T-helper 1 cell treated with Interleukin-12 subunit alpha and Interleukin-12 subunit beta and Interleukin-4 antibody, amounts not matched to agents 30 μg/mL and 1 μg/mL, for 36 hours (primary cell): ENCODE results near the gene DEFB123.
"Not testable (repeated sequence)": the region's sequence is repeated elsewhere in the genome, so short reads cannot be mapped to it uniquely, and the experiment has no call there.

Experiments
- H3K27ac Mint-ChIP-seq: one replicate; pipeline ENCODE4 v1.8.0; 2021; ENCODE audit warnings: mild to moderate bottlenecking, mixed read lengths
- H3K27me3 Mint-ChIP-seq: one replicate; pipeline ENCODE4 v1.8.0; 2021; ENCODE audit warnings: low read depth, mixed read lengths
- H3K36me3 Mint-ChIP-seq: one replicate; pipeline ENCODE4 v1.8.0; 2021; ENCODE audit warnings: low read depth, mixed read lengths
- H3K4me1 Mint-ChIP-seq: one replicate; pipeline ENCODE4 v1.8.0; 2021; ENCODE audit warnings: low read depth, mixed read lengths
- H3K4me3 Mint-ChIP-seq: one replicate; pipeline ENCODE4 v1.8.0; 2021; ENCODE audit warnings: mild to moderate bottlenecking, moderate library complexity, mixed read lengths
- H3K9me3 Mint-ChIP-seq: one replicate; pipeline ENCODE4 v1.8.0; 2021; ENCODE audit warnings: mixed read lengths

DEFB123 gene

GRCh38 chr20:31440012-31440659 lies at the start of gene DEFB123:
DEFB123 (plus strand) TSS chr20:31440632; CDS start chr20:31440699, 67 bp downstream.
- Mint-ChIP-seq H3K27ac (no peak within 1 kb of the TSS), H3K4me3 (no peak within 1 kb of the TSS), H3K9me3 (no peaks in the 10 kb centered on the region), H3K36me3 (no peaks in the 10 kb centered on the region), H3K27me3 (peaks cover 4% of the 10 kb centered on the region), H3K4me1 (no peaks in the 10 kb centered on the region)

GRCh38 chr20:31392836-31393235 lies 47.6 kb upstream of the DEFB123 start:
- Mint-ChIP-seq H3K27ac (no peak overlapping the region), H3K4me3 (no peak overlapping the region), H3K9me3 (no peaks in the 10 kb centered on the region), H3K4me1 (no peaks in the 10 kb centered on the region), H3K27me3 (peaks cover 3% of the 10 kb centered on the region), H3K36me3 (no peaks in the 10 kb centered on the region)

GRCh38 chr20:31394900-31395299 lies 45.5 kb upstream of the DEFB123 start:
- H3K9me3 Mint-ChIP-seq = no peaks in the 10 kb centered on the region
- H3K4me1 Mint-ChIP-seq = no peaks in the 10 kb centered on the region
- H3K27ac Mint-ChIP-seq = no peak overlapping the region
- no peaks in the 10 kb centered on the region for H3K36me3 Mint-ChIP-seq
- H3K4me3 Mint-ChIP-seq = no peak overlapping the region
- H3K27me3 Mint-ChIP-seq = peaks cover 3% of the 10 kb centered on the region

GRCh38 chr20:31403886-31404285 lies 36.5 kb upstream of the DEFB123 start:
- no peaks in the 10 kb centered on the region for H3K4me1 Mint-ChIP-seq
- no peaks in the 10 kb centered on the region for H3K36me3 Mint-ChIP-seq

GRCh38 chr20:31406115-31406514 lies 34.3 kb upstream of the DEFB123 start, which contains the start of gene DEFB121:
DEFB121 (minus strand) TSS chr20:31406215; CDS start chr20:31406152, 63 bp downstream.
- H3K9me3 Mint-ChIP-seq = no peaks in the 10 kb centered on the region
- H3K36me3 Mint-ChIP-seq = no peaks in the 10 kb centered on the region
- no peak within 1 kb of the TSS for H3K27ac Mint-ChIP-seq
- H3K27me3 Mint-ChIP-seq = peaks cover 3% of the 10 kb centered on the region
- no peak within 1 kb of the TSS for H3K4me3 Mint-ChIP-seq
- H3K4me1 Mint-ChIP-seq = no peaks in the 10 kb centered on the region

More at GRCh38 chr20:31403886-31404285, 36.5 kb upstream of the DEFB123 start:
- Mint-ChIP-seq H3K27me3 (no peaks in the 10 kb centered on the region), H3K27ac (no peak overlapping the region), H3K4me3 (no peak overlapping the region), H3K9me3 (no peaks in the 10 kb centered on the region)

- Mint-ChIP-seq H3K27ac (no peak overlapping the region), H3K27me3 (peaks cover 6% of the 10 kb centered on the region), H3K36me3 (no peaks in the 10 kb centered on the region), H3K4me1 (no peaks in the 10 kb centered on the region), H3K9me3 (no peaks in the 10 kb centered on the region), H3K4me3 (no peak overlapping the region)
These were observed 30.4 kb upstream of the DEFB123 start for GRCh38 chr20:31410011-31410410.

GRCh38 chr20:31414381-31414780 lies 26.1 kb upstream of the DEFB123 start:
- peaks cover 3% of the 10 kb centered on the region for H3K9me3 Mint-ChIP-seq
- H3K27ac Mint-ChIP-seq = no peak overlapping the region
- H3K4me1 Mint-ChIP-seq = no peaks in the 10 kb centered on the region
- no peaks in the 10 kb centered on the region for H3K36me3 Mint-ChIP-seq
- H3K4me3 Mint-ChIP-seq = no peak overlapping the region
- H3K27me3 Mint-ChIP-seq = peaks cover 6% of the 10 kb centered on the region

GRCh38 chr20:31415653-31416052 lies 24.8 kb upstream of the DEFB123 start:
- Mint-ChIP-seq H3K9me3 (peaks cover 3% of the 10 kb centered on the region), H3K4me1 (no peaks in the 10 kb centered on the region), H3K36me3 (no peaks in the 10 kb centered on the region), H3K27me3 (peaks cover 4% of the 10 kb centered on the region), H3K4me3 (no peak overlapping the region), H3K27ac (no peak overlapping the region)

- peaks cover 7% of the 10 kb centered on the region for H3K27me3 Mint-ChIP-seq
- H3K36me3 Mint-ChIP-seq = no peaks in the 10 kb centered on the region
- no peak overlapping the region for H3K4me3 Mint-ChIP-seq
- H3K9me3 Mint-ChIP-seq = peaks cover 3% of the 10 kb centered on the region
- H3K4me1 Mint-ChIP-seq = no peaks in the 10 kb centered on the region
- H3K27ac Mint-ChIP-seq = no peak overlapping the region
These were observed 22.1 kb upstream of the DEFB123 start for GRCh38 chr20:31418307-31418706.

- peaks cover 3% of the 10 kb centered on the region for H3K27me3 Mint-ChIP-seq
- H3K4me3 Mint-ChIP-seq = no peak overlapping the region
- H3K27ac Mint-ChIP-seq = no peak overlapping the region
- H3K36me3 Mint-ChIP-seq = no peaks in the 10 kb centered on the region
- no peaks in the 10 kb centered on the region for H3K9me3 Mint-ChIP-seq
- H3K4me1 Mint-ChIP-seq = no peaks in the 10 kb centered on the region
These were observed 14.6 kb upstream of the DEFB123 start for GRCh38 chr20:31425797-31426196.

GRCh38 chr20:31426891-31427551 lies 13.4 kb upstream of the DEFB123 start:
- H3K9me3 Mint-ChIP-seq, H3K36me3 Mint-ChIP-seq, H3K4me3 Mint-ChIP-seq, H3K27ac Mint-ChIP-seq, H3K4me1 Mint-ChIP-seq, H3K27me3 Mint-ChIP-seq: not testable (repeated sequence)

GRCh38 chr20:31427576-31427975 lies 12.9 kb upstream of the DEFB123 start:
- not testable (repeated sequence) for H3K36me3 Mint-ChIP-seq, H3K9me3 Mint-ChIP-seq, H3K27me3 Mint-ChIP-seq, H3K4me1 Mint-ChIP-seq, H3K4me3 Mint-ChIP-seq, H3K27ac Mint-ChIP-seq

- no peak overlapping the region for H3K27ac Mint-ChIP-seq
- no peaks in the 10 kb centered on the region for H3K4me1 Mint-ChIP-seq
- no peak overlapping the region for H3K4me3 Mint-ChIP-seq
- H3K9me3 Mint-ChIP-seq = no peaks in the 10 kb centered on the region
- no peaks in the 10 kb centered on the region for H3K36me3 Mint-ChIP-seq
- H3K27me3 Mint-ChIP-seq = peaks cover 5% of the 10 kb centered on the region
These were observed 9.8 kb upstream of the DEFB123 start for GRCh38 chr20:31430568-31431115.

GRCh38 chr20:31446084-31446819 lies 5.8 kb downstream of the DEFB123 start:
- H3K36me3 Mint-ChIP-seq = no peaks in the 10 kb centered on the region
- no peaks in the 10 kb centered on the region for H3K9me3 Mint-ChIP-seq

More at GRCh38 chr20:31446084-31446819, 5.8 kb downstream of the DEFB123 start:
- Mint-ChIP-seq H3K27me3 (peaks cover 4% of the 10 kb centered on the region), H3K4me1 (no peaks in the 10 kb centered on the region), H3K27ac (no peak overlapping the region), H3K4me3 (no peak overlapping the region)
